Lower leg skin (tissue), 3 donors: Measurements from ENCODE around the gene FAM53A.

Experiments
- CTCF ChIP-seq, 3 donors: fragments of 450-650 bp; IDR thresholded peaks; one replicate each; pipeline ENCODE4 v1.5.1; 2016; ENCODE audit warnings: antibody characterized with exemption in 3 of 3, mild to moderate bottlenecking in 3 of 3, moderate library complexity in 2 of 3
- POLR2A ChIP-seq, 2 donors: fragments of 450-650 bp; IDR thresholded peaks; one replicate each; pipeline ENCODE4 v1.6.1; 2016 to 2017; ENCODE audit warnings: antibody characterized with exemption in 2 of 2, mild to moderate bottlenecking in 1 of 2, moderate library complexity in 1 of 2

- TF ChIP-seq CTCF (IDR thresholded peaks at IDR 0.05) (no peak), POLR2A (IDR thresholded peaks at IDR 0.05) (no peak)
These were observed 64.9 kb downstream of the FAM53A start for GRCh38 chr4:1619151-1619672.
